Peyer's patch (tissue), 4 donors: Measurements from ENCODE around the gene SRRM1. TPM values are rescaled to one million over a fixed set of nuclear protein-coding genes. Genes with fewer than 3 reads are reported as not detected.

ENCODE experiments used
- DNase-seq, 3 donors: peaks; one replicate each; pipeline ENCODE4 v3.0.0-alpha.2; 2017 to 2019
- H3K27ac ChIP-seq, 4 donors: fragments of 200-600 bp; sonication (generic); one replicate each; pipeline ENCODE4 v1.5.1; 2016 to 2019
- H3K27me3 ChIP-seq, 2 donors: fragments of 200-600 bp; sonication (generic); one replicate each; pipeline ENCODE4 v1.5.1; 2019
- H3K36me3 ChIP-seq, 3 donors: fragments of 200-600 bp; sonication (generic); one replicate each; pipeline ENCODE4 v1.5.1; 2016 to 2019
- H3K4me1 ChIP-seq, 4 donors: fragments of 200-600 bp; sonication (generic); one replicate each; pipeline ENCODE4 v1.5.1; 2016 to 2019
- H3K4me3 ChIP-seq, 4 donors: fragments of 200-600 bp; sonication (generic); 1 replicate in 3 of 4; 2 replicates in 1 of 4; pipeline ENCODE4 v1.5.1; 2016 to 2019; ENCODE audit warnings: mild to moderate bottlenecking in 1 of 4
- H3K9me3 ChIP-seq, 4 donors: fragments of 200-600 bp; sonication (generic); one replicate each; pipeline ENCODE4 v1.5.1; 2016 to 2019; ENCODE audit warnings: mild to moderate bottlenecking in 1 of 4
- CTCF ChIP-seq, 6 experiments: fragments of 450-650 bp in 4 of 6; fragments of 200-600 bp in 2 of 6; sonication (generic) in 1 of 6; IDR thresholded peaks; one replicate each; pipeline ENCODE4 v1.5.1; 2017 to 2019; ENCODE audit warnings: antibody characterized with exemption in 6 of 6, mild to moderate bottlenecking in 3 of 6, moderate library complexity in 1 of 6
- POLR2A ChIP-seq, 2 donors: fragments of 450-650 bp; IDR thresholded peaks; one replicate each; pipeline ENCODE4 v1.5.1; 2017; ENCODE audit warnings: antibody characterized with exemption in 2 of 2, mild to moderate bottlenecking in 2 of 2, moderate library complexity in 2 of 2
- total RNA-seq, 4 donors: library from RNA; depleted of rRNA; stranded (reverse); fragments of >200 nt; gene quantifications; one replicate each; pipeline ENCODE4 v1.1.0, GENCODE V29; 2016

SRRM1 gene
- total RNA-seq, 4 donors from 2014 or later, result 103 to 404 (median 157) TPM

GRCh38 chr1:24620678-24621077, 22.4 kb upstream of the SRRM1 start:
- Histone ChIP-seq H3K27ac (no peak overlapping the region), H3K4me3 (no peak overlapping the region), H3K9me3 (no peaks in the 10 kb centered on the region)

GRCh38 chr1:24621121-24621520, 22.0 kb upstream of the SRRM1 start:
- Histone ChIP-seq H3K4me1 (no peaks in the 10 kb centered on the region), H3K27ac (no peak overlapping the region), H3K27me3 (no peaks in the 10 kb centered on the region), H3K9me3 (no peaks in the 10 kb centered on the region), H3K4me3 (no peak overlapping the region), H3K36me3 (no peaks in the 10 kb centered on the region)
- no peak for DNase-seq
- no peak for TF ChIP-seq CTCF (IDR thresholded peaks at IDR 0.05)
- TF ChIP-seq POLR2A (IDR thresholded peaks at IDR 0.05), result no peak

More at GRCh38 chr1:24620678-24621077, 22.4 kb upstream of the SRRM1 start:
- H3K27me3 ChIP-seq, result no peaks in the 10 kb centered on the region
- no peaks in the 10 kb centered on the region for H3K4me1 ChIP-seq
- TF ChIP-seq POLR2A (IDR thresholded peaks at IDR 0.05) (no peak), CTCF (IDR thresholded peaks at IDR 0.05) (no peak)
- DNase-seq, result no peak
- no peaks in the 10 kb centered on the region for H3K36me3 ChIP-seq

- DNase-seq, result no peak
- no peaks in the 10 kb centered on the region for H3K36me3 ChIP-seq
- H3K4me3 ChIP-seq, result no peak overlapping the region
- H3K27me3 ChIP-seq, result no peaks in the 10 kb centered on the region
- H3K27ac ChIP-seq, result no peak overlapping the region
- H3K4me1 ChIP-seq, result no peaks in the 10 kb centered on the region
- H3K9me3 ChIP-seq, result no peaks in the 10 kb centered on the region
- TF ChIP-seq POLR2A (IDR thresholded peaks at IDR 0.05) (no peak), CTCF (IDR thresholded peaks at IDR 0.05) (no peak)
Observed at GRCh38 chr1:24622218-24622617, 20.9 kb upstream of the SRRM1 start.

DNA sequence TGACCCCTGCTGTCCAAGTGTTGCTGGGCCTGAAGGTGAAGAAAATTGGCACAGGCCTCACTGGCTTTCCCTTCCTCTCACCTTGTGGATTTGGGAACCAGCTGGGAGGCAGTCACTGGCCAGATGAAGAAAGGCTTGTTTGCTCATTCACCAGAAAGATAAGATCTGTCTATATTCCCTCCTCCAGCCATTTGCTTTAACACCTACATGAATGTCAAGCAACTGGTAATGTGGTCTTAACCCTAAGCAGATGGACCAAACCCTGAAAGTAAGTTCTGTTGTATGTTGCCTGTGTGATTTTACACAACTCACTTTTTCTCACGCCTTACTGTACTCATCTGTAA, 10.3 kb upstream of the SRRM1 start:
- DNase-seq, result no peak
- H3K27ac ChIP-seq, result no peak overlapping the region
- H3K4me1 ChIP-seq, result no peaks in the 10 kb centered on the region
- no peaks in the 10 kb centered on the region for H3K9me3 ChIP-seq
- no peaks in the 10 kb centered on the region for H3K36me3 ChIP-seq
- no peak overlapping the region for H3K4me3 ChIP-seq
- no peaks in the 10 kb centered on the region for H3K27me3 ChIP-seq
- no peak for TF ChIP-seq CTCF (IDR thresholded peaks at IDR 0.05)
- TF ChIP-seq POLR2A (IDR thresholded peaks at IDR 0.05), result no peak

DNA sequence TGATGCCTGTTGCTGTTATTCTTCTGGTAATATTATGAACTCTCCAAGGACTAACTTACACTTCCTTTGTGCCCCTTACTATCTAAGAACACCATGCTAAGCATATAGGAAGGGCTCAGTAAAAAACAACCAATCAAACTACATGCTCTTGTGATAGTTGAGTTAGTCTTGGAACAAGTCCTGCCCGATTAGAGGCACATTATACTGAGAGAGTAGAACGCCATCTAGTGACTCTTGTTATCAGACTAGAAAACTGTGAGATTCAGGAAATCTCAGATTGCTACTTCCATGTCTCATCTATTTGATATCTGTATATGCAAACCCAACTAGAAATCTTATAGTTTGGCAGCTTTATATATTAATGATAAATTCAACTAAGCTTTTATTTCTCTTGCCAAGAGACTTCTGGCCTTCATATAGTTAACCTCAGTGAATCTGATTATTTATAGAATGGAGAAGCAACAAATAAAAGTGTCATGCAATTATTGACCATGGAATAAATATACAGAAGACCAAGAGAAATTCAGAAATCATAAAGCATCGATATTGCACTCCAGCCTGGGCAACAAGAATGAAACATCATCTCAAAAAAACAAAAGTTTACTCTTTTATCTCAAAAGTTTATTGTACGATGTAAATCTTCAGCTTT, 7.8 kb upstream of the SRRM1 start:
- H3K4me3 ChIP-seq, result no peak overlapping the region
- H3K27me3 ChIP-seq, result no peaks in the 10 kb centered on the region
- no peak for DNase-seq
- no peak overlapping the region for H3K27ac ChIP-seq
- no peaks in the 10 kb centered on the region for H3K36me3 ChIP-seq
- no peaks in the 10 kb centered on the region for H3K4me1 ChIP-seq
- no peaks in the 10 kb centered on the region for H3K9me3 ChIP-seq
- no peak for TF ChIP-seq POLR2A (IDR thresholded peaks at IDR 0.05)
- TF ChIP-seq CTCF (IDR thresholded peaks at IDR 0.05), result peak in 5 of 6 experiments; percentile 24 to 83 (median 67)
